Neutrophil (primary cell): ENCODE results near the gene ADIG.
A peak's percentile ranks its signal among the peaks of the same experiment; 100 is the strongest.

Source experiments
- H3K27ac ChIP-seq: fragments of 200-600 bp; sonication (generic); 2 replicates; pipeline ENCODE4 v1.5.1; 2016; ENCODE audit warnings: mild to moderate bottlenecking, moderate library complexity
- H3K27me3 ChIP-seq: fragments of 200-600 bp; sonication (generic); 2 replicates; pipeline ENCODE4 v1.6.0; 2016; ENCODE audit warnings: mild to moderate bottlenecking
- H3K36me3 ChIP-seq: fragments of 200-600 bp; sonication (generic); 2 replicates; pipeline ENCODE4 v1.5.1; 2017
- H3K4me1 ChIP-seq, 2 experiments: fragments of 200-600 bp in 1 of 2; sonication (generic) in 1 of 2; 1 replicate in 1 of 2; 2 replicates in 1 of 2; pipeline versions ENCODE4 v1.5.1 to v1.6.1; 2013 to 2016; ENCODE audit warnings: low read depth in 1 of 2, low read length in 1 of 2, mild to moderate bottlenecking in 1 of 2, moderate library complexity in 1 of 2; ENCODE audit not compliant: control insufficient read depth in 1 of 2, insufficient read depth in 1 of 2
- H3K4me3 ChIP-seq, 2 experiments: fragments of 200-600 bp in 1 of 2; sonication (generic) in 1 of 2; 1 replicate in 1 of 2; 2 replicates in 1 of 2; pipeline ENCODE4 v1.5.1; 2013 to 2016; ENCODE audit warnings: low read depth in 1 of 2, low read length in 1 of 2, mild to moderate bottlenecking in 1 of 2, moderate library complexity in 1 of 2
- H3K9me3 ChIP-seq: fragments of 200-600 bp; sonication (generic); 2 replicates; pipeline ENCODE4 v1.5.1; 2016
- CTCF ChIP-seq: fragments of 200-600 bp; sonication (generic); IDR thresholded peaks from 2 replicates; pipeline ENCODE4 v1.5.1; 2016; ENCODE audit warnings: antibody characterized with exemption

The ADIG gene

GRCh38 chr20:38628580-38629470 lies 47.8 kb downstream of the ADIG start:
- H3K4me3 ChIP-seq = no peak overlapping the region
- peaks cover 6% of the 10 kb centered on the region for H3K27me3 ChIP-seq
- H3K4me1 ChIP-seq = no peaks in the 10 kb centered on the region
- no peaks in the 10 kb centered on the region for H3K9me3 ChIP-seq
- no peaks in the 10 kb centered on the region for H3K36me3 ChIP-seq
- H3K27ac ChIP-seq = no peak overlapping the region
- no peak for TF ChIP-seq CTCF

GRCh38 chr20:38629979-38630378 lies 49.0 kb downstream of the ADIG start:
- Histone ChIP-seq H3K36me3 (no peaks in the 10 kb centered on the region), H3K27ac (no peak overlapping the region), H3K4me1 (no peaks in the 10 kb centered on the region), H3K4me3 (no peak overlapping the region), H3K9me3 (no peaks in the 10 kb centered on the region), H3K27me3 (no peaks in the 10 kb centered on the region)
- TF ChIP-seq CTCF = no peak

GRCh38 chr20:38630727-38631126 lies 49.7 kb downstream of the ADIG start:
- no peaks in the 10 kb centered on the region for H3K36me3 ChIP-seq
- H3K27ac ChIP-seq = no peak overlapping the region
- TF ChIP-seq CTCF = no peak

GRCh38 chr20:38631155-38632022 lies 50.4 kb downstream of the ADIG start:
- Histone ChIP-seq H3K4me1 (no peaks in the 10 kb centered on the region), H3K9me3 (no peaks in the 10 kb centered on the region), H3K27me3 (no peaks in the 10 kb centered on the region), H3K4me3 (no peak overlapping the region), H3K36me3 (no peaks in the 10 kb centered on the region), H3K27ac (no peak overlapping the region)
- no peak for TF ChIP-seq CTCF

More at GRCh38 chr20:38630727-38631126, 49.7 kb downstream of the ADIG start:
- H3K27me3 ChIP-seq = no peaks in the 10 kb centered on the region
- H3K9me3 ChIP-seq = no peaks in the 10 kb centered on the region
- H3K4me3 ChIP-seq = no peak overlapping the region
- no peaks in the 10 kb centered on the region for H3K4me1 ChIP-seq

GRCh38 chr20:38633577-38634093 lies 52.6 kb downstream of the ADIG start:
- H3K4me1 ChIP-seq = no peaks in the 10 kb centered on the region
- no peaks in the 10 kb centered on the region for H3K36me3 ChIP-seq
- no peak overlapping the region for H3K27ac ChIP-seq
- no peaks in the 10 kb centered on the region for H3K9me3 ChIP-seq
- no peaks in the 10 kb centered on the region for H3K27me3 ChIP-seq
- peak; percentile 52 for TF ChIP-seq CTCF
- H3K4me3 ChIP-seq = no peak overlapping the region
